GM19452 (cell line): ENCODE measurements around the gene ACOXL.
"Not testable (repeated sequence)": the region's sequence is repeated elsewhere in the genome, so short reads cannot be mapped to it uniquely, and the experiment has no call there.

Experiments
- ATAC-seq: cut with Tn5 transposase; IDR thresholded peaks from one replicate; pipeline ENCODE4 v1.9.1; 2021; ENCODE audit not compliant: unreplicated experiment

Gene ACOXL

GRCh38 chr2:110852541-110853263, 120.3 kb downstream of the ACOXL start:
- ATAC-seq = no peak

GRCh38 chr2:110853516-110853915, 121.1 kb downstream of the ACOXL start:
- no peak for ATAC-seq

DNA sequence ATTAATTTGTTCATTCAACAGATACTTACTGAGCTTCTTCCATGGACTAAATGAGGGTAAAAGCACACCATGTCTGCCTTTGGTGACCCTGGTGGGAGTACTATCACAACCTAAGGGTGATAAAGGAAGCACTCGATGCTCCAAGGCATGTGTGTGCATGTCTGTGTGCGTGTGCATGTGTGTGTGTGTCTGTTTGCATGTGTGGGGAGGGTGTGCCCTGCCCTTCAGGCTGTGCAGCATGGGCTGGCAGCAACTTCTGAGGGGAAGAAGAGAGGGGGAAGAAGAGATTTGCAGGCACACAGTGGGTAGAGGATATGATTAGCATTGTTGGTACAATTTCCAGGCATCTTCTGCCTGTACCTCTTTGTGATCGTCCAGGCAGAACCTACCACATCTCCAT, 121.6 kb downstream of the ACOXL start:
- no peak for ATAC-seq

DNA sequence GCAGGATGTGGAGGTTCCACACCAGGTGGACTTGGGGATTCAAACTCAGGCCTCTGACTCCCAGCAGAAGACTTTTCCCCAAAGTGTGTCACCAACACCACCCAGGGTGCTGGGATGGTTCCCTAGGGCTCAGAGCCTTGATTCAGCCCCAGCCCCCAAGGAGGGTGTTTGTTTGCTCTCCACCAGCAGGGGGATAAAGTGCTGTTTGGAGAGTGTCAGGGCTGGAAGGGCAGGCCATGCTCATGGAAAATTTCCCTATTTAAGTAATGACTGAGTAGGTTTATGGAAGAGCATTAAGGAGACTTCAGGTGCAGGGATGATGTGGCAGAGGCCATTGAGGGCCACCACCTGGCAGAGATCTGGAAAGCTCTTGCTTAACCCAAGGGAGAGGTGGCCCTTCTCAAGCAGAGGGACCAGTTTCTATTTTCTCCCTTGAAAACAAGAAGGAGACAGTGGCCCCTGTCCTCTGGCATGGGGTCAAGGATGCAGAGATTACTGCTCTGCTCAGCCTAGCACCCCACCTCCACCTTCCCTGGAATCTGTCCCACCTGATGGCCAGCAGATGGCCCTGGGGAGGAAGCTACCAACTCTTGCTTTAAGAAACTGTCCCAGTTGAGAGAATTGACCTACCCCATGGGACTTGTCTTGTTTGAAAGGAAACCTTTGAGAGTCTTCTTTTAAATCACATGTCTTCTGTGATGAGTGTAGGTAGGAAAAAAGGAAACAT, 122.1 kb downstream of the ACOXL start:
- no peak for ATAC-seq

DNA sequence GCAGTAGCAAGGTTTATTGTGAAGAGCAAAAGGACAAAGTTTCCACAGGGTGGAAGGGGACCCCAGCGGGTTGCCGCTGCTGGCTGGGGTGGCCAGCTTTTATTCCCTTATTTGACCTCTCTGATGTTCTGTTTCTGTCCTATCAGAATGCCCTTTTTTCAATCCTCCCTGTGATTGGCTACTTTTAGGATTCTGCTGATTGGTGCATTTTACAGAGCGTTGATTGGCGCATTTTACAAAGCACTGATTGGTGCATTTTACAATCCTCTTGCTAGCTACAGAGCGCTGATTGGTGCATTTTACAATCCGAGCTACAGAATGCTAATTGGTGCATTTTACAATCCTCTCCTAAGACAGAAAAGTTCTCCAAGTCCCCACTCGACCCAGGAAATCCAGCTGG, 123.5 kb downstream of the ACOXL start:
- ATAC-seq = not testable (repeated sequence)

GRCh38 chr2:110858135-110858725, 125.9 kb downstream of the ACOXL start:
- ATAC-seq = peak; percentile 73

GRCh38 chr2:110858993-110859701, 126.8 kb downstream of the ACOXL start:
- ATAC-seq = no peak

GRCh38 chr2:110860630-110861029, 128.3 kb downstream of the ACOXL start:
- no peak for ATAC-seq

- ATAC-seq = no peak
Measured at GRCh38 chr2:110861616-110862260, 129.4 kb downstream of the ACOXL start.

GRCh38 chr2:110863726-110864125, 131.4 kb downstream of the ACOXL start:
- ATAC-seq = no peak

DNA sequence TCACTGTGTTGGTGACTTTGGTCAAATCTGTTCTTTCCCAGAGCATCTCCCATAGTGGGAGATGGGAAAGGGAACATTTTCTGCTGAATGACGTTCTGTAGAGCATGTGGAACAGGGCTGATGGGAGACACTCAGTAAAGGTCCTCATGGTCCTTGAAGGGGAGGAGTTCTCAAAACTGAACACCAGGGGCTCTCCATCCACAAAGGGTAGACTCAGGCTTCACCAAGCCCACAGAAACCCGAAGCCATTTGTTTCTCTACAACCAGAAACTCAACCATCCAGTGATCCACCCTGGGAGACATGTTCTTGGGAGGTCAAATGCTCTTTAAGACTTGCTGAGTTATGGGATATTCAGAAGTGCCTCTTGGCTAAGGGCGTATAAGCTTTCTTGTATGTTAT, 131.8 kb downstream of the ACOXL start:
- ATAC-seq = no peak

GRCh38 chr2:110864731-110865130, 132.4 kb downstream of the ACOXL start:
- peak; percentile 7 for ATAC-seq

DNA sequence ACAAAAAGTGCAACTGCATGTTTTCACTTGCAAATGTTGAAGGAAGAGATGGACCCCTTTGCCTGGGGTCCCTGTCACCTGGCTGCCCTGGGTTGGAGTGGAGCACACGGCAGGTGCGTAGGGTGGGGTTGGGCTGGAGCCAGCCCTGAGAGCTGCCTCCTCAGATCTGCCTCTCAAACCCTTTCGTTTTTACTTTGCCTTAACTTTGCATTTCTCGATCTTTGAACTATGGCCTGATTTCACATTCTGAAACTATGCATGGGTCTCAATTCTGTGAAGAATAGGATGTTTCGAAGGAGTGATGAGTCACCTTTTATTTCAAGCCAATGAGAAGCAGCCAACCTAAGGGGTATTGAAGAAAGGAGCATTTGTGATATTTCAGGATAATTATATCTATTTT, 132.8 kb downstream of the ACOXL start:
- peak; percentile 85 for ATAC-seq

DNA sequence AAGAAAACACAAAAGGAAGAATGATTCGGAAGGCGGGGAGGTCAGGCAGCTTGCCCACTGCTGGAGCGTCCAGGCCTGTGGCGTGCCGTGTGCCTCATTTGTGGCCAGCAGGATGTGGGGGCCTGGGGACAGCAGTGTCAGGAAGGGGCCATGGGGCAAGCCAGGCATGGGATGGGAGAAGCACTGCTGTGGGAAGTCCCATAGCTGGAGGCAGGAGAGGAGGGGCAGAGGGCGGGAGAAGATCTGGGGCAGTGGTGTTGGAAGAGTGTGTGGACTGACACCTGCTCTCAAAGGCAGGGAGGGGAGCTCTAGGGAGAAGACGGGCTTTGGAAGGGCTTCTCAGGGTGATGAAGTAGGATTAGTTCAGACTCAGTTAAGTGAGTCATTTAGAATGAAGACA, 133.7 kb downstream of the ACOXL start:
- ATAC-seq = no peak

- no peak for ATAC-seq
Measured at GRCh38 chr2:110866466-110866865, 134.1 kb downstream of the ACOXL start.

- ATAC-seq = no peak
Measured at GRCh38 chr2:110867078-110867477, 134.7 kb downstream of the ACOXL start.

DNA sequence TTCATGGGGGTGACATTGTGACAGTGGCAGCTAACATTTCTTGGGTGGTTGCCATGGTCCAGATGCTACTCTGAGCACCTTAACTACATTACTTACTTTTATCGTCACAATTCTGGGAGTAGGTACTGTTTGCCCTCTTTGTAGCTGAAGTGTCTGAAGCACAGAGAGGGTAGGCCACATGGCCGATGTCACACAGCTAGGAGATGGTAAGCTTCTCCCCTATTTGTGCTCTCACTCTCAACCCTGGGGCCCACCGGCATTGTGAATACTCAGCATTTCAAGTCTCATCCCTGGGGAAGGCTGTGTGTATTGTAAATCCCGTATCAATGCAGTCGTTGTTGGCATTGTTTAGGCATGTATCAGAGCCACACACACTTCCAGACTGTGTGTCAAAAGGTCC, 136.6 kb downstream of the ACOXL start:
- ATAC-seq = no peak

DNA sequence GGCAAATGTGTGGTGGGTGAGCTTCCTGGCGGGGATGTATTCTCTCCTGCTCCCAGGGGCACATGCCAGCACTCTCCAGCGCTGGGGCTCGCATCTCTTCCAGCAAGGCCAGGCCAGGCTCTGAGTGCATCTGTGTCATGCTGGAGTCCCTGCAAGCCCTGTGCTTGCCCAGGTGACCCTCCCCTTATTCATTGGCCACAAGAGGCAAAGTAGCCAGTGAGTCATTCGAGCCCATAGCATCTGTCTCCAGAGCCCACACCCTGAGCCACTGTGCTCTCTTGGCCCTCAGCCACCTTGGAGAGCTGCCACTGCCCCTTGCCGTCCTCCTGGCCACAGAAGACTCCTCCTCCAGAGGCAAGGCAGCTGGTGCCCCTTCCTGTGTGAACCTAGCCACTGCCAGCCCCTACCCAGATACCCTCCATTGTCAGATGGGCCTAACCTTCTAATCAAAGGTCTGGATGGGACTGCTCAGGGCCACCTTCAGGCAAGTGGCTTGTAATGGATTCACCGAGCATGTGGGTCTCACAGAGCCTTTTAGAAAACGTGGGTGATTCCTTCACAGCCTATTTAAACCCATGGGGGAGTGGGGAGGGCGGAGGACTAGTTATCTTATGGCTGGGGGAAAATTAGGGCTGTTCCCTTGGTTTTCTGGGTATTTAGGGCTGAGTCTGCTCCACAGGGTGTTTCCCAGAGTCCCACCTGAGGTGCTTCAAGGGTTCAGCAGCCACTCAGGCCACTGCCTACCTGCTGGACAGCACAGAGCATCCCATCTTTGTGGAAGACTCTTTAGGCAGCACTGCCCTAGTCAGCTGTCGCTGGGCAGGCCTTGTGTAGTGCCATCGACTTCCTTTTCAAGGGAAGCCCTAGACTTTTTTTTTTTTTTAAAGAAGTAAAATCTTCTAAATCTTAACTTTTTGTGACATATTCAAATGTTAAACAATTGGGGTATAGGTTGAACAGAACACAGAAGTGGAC, 137.4 kb downstream of the ACOXL start:
- no peak for ATAC-seq

- ATAC-seq = no peak
Measured at GRCh38 chr2:110870545-110870944, 138.2 kb downstream of the ACOXL start.

GRCh38 chr2:110871637-110872036, 139.3 kb downstream of the ACOXL start:
- no peak for ATAC-seq
